H9 (cell line): ENCODE measurements around the gene HMGN4. TPM values are rescaled to one million over a fixed set of nuclear protein-coding genes. Genes with fewer than 3 reads are reported as not detected.

Experiments used
- DNase-seq: peaks from one replicate; pipeline ENCODE4 v3.0.0-alpha.2; 2017
- H2AFZ ChIP-seq: one replicate; pipeline ENCODE4 v1.6.1; 2013; ENCODE audit warnings: mild to moderate bottlenecking, low read length, control low read depth, moderate library complexity
- H2AK5ac ChIP-seq: 2 replicates; pipeline ENCODE4 v1.6.1; 2013; ENCODE audit warnings: low read length, control low read depth, mixed read lengths; ENCODE audit not compliant: insufficient read length
- H2BK120ac ChIP-seq: one replicate; pipeline ENCODE4 v1.6.1; 2013; ENCODE audit warnings: low read depth, mild to moderate bottlenecking, low read length, control low read depth, inconsistent platforms; ENCODE audit not compliant: poor library complexity, severe bottlenecking
- H2BK12ac ChIP-seq: 2 replicates; pipeline ENCODE4 v1.6.1; 2013; ENCODE audit warnings: low read length, control low read depth, mixed read lengths, low read depth; ENCODE audit not compliant: insufficient read length
- H2BK15ac ChIP-seq: 2 replicates; pipeline ENCODE4 v1.6.1; 2013; ENCODE audit warnings: low read depth, low read length, control low read depth
- H2BK20ac ChIP-seq: one replicate; pipeline ENCODE4 v1.6.1; 2013; ENCODE audit warnings: low read depth, mild to moderate bottlenecking, low read length, control low read depth, inconsistent platforms; ENCODE audit not compliant: poor library complexity, severe bottlenecking
- H2BK5ac ChIP-seq: 2 replicates; pipeline ENCODE4 v1.6.1; 2013; ENCODE audit warnings: low read length, control low read depth, mixed read lengths; ENCODE audit not compliant: insufficient read length
- H3K14ac ChIP-seq: 2 replicates; pipeline ENCODE4 v1.6.1; 2013; ENCODE audit warnings: low read length, control low read depth; ENCODE audit not compliant: insufficient read depth
- H3K18ac ChIP-seq: 2 replicates; pipeline ENCODE4 v1.6.1; 2013; ENCODE audit warnings: low read depth, mild to moderate bottlenecking, mixed read lengths, low read length, control low read depth; ENCODE audit not compliant: insufficient read length
- H3K23ac ChIP-seq: 2 replicates; pipeline ENCODE4 v1.6.1; 2013; ENCODE audit warnings: low read length, control low read depth, mixed read lengths, low read depth; ENCODE audit not compliant: insufficient read length
- H3K23me2 ChIP-seq: 2 replicates; pipeline ENCODE4 v1.6.1; 2013; ENCODE audit warnings: low read depth, mild to moderate bottlenecking, mixed read lengths, low read length, control low read depth; ENCODE audit not compliant: insufficient read length, poor library complexity, severe bottlenecking
- H3K27ac ChIP-seq: 2 replicates; pipeline ENCODE4 v1.5.1; 2013; ENCODE audit warnings: low read length, control low read depth, mixed read lengths, low read depth; ENCODE audit not compliant: insufficient read length
- H3K27me3 ChIP-seq: 2 replicates; pipeline ENCODE4 v1.6.1; 2013; ENCODE audit warnings: low read length, control low read depth, inconsistent platforms; ENCODE audit not compliant: insufficient read depth
- H3K4ac ChIP-seq: 2 replicates; pipeline ENCODE4 v1.6.1; 2013; ENCODE audit warnings: low read depth, mild to moderate bottlenecking, control low read depth, inconsistent platforms, low read length, moderate library complexity
- H3K4me1 ChIP-seq: 2 replicates; pipeline ENCODE4 v1.6.1; 2013; ENCODE audit warnings: low read length, control low read depth, inconsistent platforms; ENCODE audit not compliant: insufficient read depth
- H3K4me2 ChIP-seq: 2 replicates; pipeline ENCODE4 v1.6.1; 2013; ENCODE audit warnings: low read length, control low read depth, mixed read lengths; ENCODE audit not compliant: insufficient read length, insufficient read depth
- H3K56ac ChIP-seq: 2 replicates; pipeline ENCODE4 v1.6.1; 2013; ENCODE audit warnings: low read depth, mild to moderate bottlenecking, mixed read lengths, low read length, control low read depth; ENCODE audit not compliant: insufficient read length
- H3K79me1 ChIP-seq: 2 replicates; pipeline ENCODE4 v1.6.1; 2013; ENCODE audit warnings: low read depth, mild to moderate bottlenecking, moderate library complexity, low read length, control low read depth, inconsistent platforms; ENCODE audit not compliant: insufficient read depth, poor library complexity, severe bottlenecking
- H3K79me2 ChIP-seq: 2 replicates; pipeline ENCODE4 v1.6.1; 2013; ENCODE audit warnings: low read length, control low read depth, inconsistent platforms; ENCODE audit not compliant: insufficient read depth
- H3K9ac ChIP-seq: 2 replicates; pipeline ENCODE4 v1.6.1; 2013; ENCODE audit warnings: low read length, control low read depth, mixed read lengths; ENCODE audit not compliant: insufficient read length; ENCODE audit errors: extremely low read depth
- H3K9me3 ChIP-seq: one replicate; pipeline ENCODE4 v1.6.1; 2013; ENCODE audit warnings: low read depth, low read length, inconsistent platforms; ENCODE audit not compliant: control insufficient read depth
- H3T11ph ChIP-seq: one replicate; pipeline ENCODE4 v1.6.1; 2013; ENCODE audit warnings: mild to moderate bottlenecking, low read length, control low read depth, inconsistent platforms
- H4K20me1 ChIP-seq: one replicate; pipeline ENCODE4 v1.6.1; 2013; ENCODE audit not compliant: control insufficient read depth, insufficient read length, insufficient read depth
- H4K5ac ChIP-seq: 2 replicates; pipeline ENCODE4 v1.6.1; 2013; ENCODE audit warnings: low read depth, mild to moderate bottlenecking, mixed read lengths, low read length, control low read depth; ENCODE audit not compliant: insufficient read length
- H4K8ac ChIP-seq: replicated peaks from 2 replicates; pipeline ENCODE4 v1.6.1; 2013; ENCODE audit warnings: low read length, control low read depth, mixed read lengths, low read depth; ENCODE audit not compliant: insufficient read length
- H4K91ac ChIP-seq: 2 replicates; pipeline ENCODE4 v1.6.1; 2013; ENCODE audit warnings: low read depth, mild to moderate bottlenecking, moderate library complexity, mixed read lengths, low read length, control low read depth; ENCODE audit not compliant: insufficient read length
- H3K27ac Mint-ChIP-seq, 3 experiments: 2 replicates in 2 of 3; 3 replicates in 1 of 3; pipeline ENCODE4 v1.8.0; 2020 to 2021; ENCODE audit warnings: mixed read lengths in 3 of 3, mild to moderate bottlenecking in 1 of 3, moderate library complexity in 1 of 3
- H3K27me3 Mint-ChIP-seq: 2 replicates; pipeline ENCODE4 v1.8.0; 2021; ENCODE audit warnings: low read depth, mild to moderate bottlenecking, moderate library complexity, mixed read lengths
- H3K36me3 Mint-ChIP-seq, 3 experiments: 2 replicates in 2 of 3; 3 replicates in 1 of 3; pipeline ENCODE4 v1.8.0; 2020 to 2021; ENCODE audit warnings: low read depth in 3 of 3, mixed read lengths in 3 of 3; ENCODE audit not compliant: insufficient read depth in 1 of 3
- H3K4me1 Mint-ChIP-seq, 2 experiments: 2 replicates each; pipeline ENCODE4 v1.8.0; 2020; ENCODE audit warnings: mixed read lengths in 2 of 2
- H3K4me3 Mint-ChIP-seq, 2 experiments: 2 replicates in 1 of 2; 3 replicates in 1 of 2; pipeline ENCODE4 v1.8.0; 2020 to 2021; ENCODE audit warnings: mild to moderate bottlenecking in 2 of 2, mixed read lengths in 2 of 2, moderate library complexity in 1 of 2
- H3K9me3 Mint-ChIP-seq, 2 experiments: 2 replicates in 1 of 2; 3 replicates in 1 of 2; pipeline ENCODE4 v1.8.0; 2020; ENCODE audit warnings: mild to moderate bottlenecking in 2 of 2, mixed read lengths in 2 of 2, moderate library complexity in 1 of 2
- CTCF ChIP-seq: fragments of 200-600 bp; sonication (generic); conservative IDR thresholded peaks from 3 replicates; pipeline ENCODE4 v1.8.0; 2021; ENCODE audit warnings: antibody characterized with exemption, mild to moderate bottlenecking
- WGBS: extraction: QIAGEN DNeasy Blood & Tissue Kit; methylation state at CpG from one replicate; pipeline ENCODE4 v1.1.7; 2013; ENCODE audit warnings: missing lambda C conversion rate, low lambda C conversion rate, mixed read lengths; ENCODE audit not compliant: insufficient read length; ENCODE audit errors: extremely low coverage; 5-methylcytosine and 5-hydroxymethylcytosine counted together
- total RNA-seq: library from RNA; stranded (reverse); gene quantifications from 2 replicates; pipeline ENCODE4 v1.2.1, GENCODE V29; 2021

The HMGN4 gene
- total RNA-seq, 1 experiment from 2014 or later = 50.4 TPM

- Histone ChIP-seq H4K8ac (no peak overlapping the region), H3K27me3 (no peaks in the 10 kb centered on the region), H2BK12ac (no peak overlapping the region), H3K79me2 (no peaks in the 10 kb centered on the region), H3K23ac (no peak overlapping the region), H2BK120ac (no peak overlapping the region), H3K56ac (no peak overlapping the region), H3T11ph (no peak overlapping the region), H3K9me3 (no peaks in the 10 kb centered on the region), H3K9ac (peak overlapping the region; percentile 45), H2AFZ (peak overlapping the region; percentile 68), H4K5ac (no peak overlapping the region), H4K20me1 (no peaks in the 10 kb centered on the region), H3K4me2 (peak overlapping the region; percentile 48), H3K27ac (no peak overlapping the region), H3K23me2 (peaks cover 3% of the 10 kb centered on the region), H3K79me1 (no peaks in the 10 kb centered on the region), H3K4ac (no peak overlapping the region), H2AK5ac (no peak overlapping the region), H4K91ac (no peak overlapping the region), H3K14ac (no peak overlapping the region), H3K18ac (no peak overlapping the region), H2BK20ac (no peak overlapping the region), H2BK5ac (no peak overlapping the region), H2BK15ac (no peak overlapping the region), H3K4me1 (no peaks in the 10 kb centered on the region)
- no peak for TF ChIP-seq CTCF
- DNase-seq = peak; percentile 83
- H3K36me3 Mint-ChIP-seq = no peaks in the 10 kb centered on the region; a peak in 1 of 7 replicates
- peaks cover 12 to 14% of the 10 kb centered on the region in 2 experiments for H3K4me1 Mint-ChIP-seq
- WGBS = no CpG with 5 or more reads among the region's 24 CpGs
- H3K27me3 Mint-ChIP-seq = peaks cover 3% of the 10 kb centered on the region; the same call in 1 of the 2 replicates
- H3K4me3 Mint-ChIP-seq = peak overlapping the region; percentile 90 to 97
- H3K27ac Mint-ChIP-seq = peak overlapping the region; percentile 53 to 93 (median 82); a peak in 5 of 7 replicates
- H3K9me3 Mint-ChIP-seq = peaks cover 2 to 10% of the 10 kb centered on the region in 2 experiments; a peak in 2 of 5 replicates
Measured at GRCh38 chr6:26571592-26572296, 33.6 kb downstream of the HMGN4 start.
